Measurements from ENCODE around the gene ARSK.
A peak's percentile ranks its signal among the peaks of the same experiment; 100 is the strongest.

The ARSK gene, protein sequence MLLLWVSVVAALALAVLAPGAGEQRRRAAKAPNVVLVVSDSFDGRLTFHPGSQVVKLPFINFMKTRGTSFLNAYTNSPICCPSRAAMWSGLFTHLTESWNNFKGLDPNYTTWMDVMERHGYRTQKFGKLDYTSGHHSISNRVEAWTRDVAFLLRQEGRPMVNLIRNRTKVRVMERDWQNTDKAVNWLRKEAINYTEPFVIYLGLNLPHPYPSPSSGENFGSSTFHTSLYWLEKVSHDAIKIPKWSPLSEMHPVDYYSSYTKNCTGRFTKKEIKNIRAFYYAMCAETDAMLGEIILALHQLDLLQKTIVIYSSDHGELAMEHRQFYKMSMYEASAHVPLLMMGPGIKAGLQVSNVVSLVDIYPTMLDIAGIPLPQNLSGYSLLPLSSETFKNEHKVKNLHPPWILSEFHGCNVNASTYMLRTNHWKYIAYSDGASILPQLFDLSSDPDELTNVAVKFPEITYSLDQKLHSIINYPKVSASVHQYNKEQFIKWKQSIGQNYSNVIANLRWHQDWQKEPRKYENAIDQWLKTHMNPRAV

GRCh38 chr5:95554647-95555548 lies at the start of gene ARSK, which contains the start of gene SKIC3:
Gene ARSK, plus strand, starts transcription at chr5:95555101. Its CDS starts 178 bp downstream, at chr5:95555279.
Gene SKIC3, minus strand, starts transcription at chr5:95554977. Its CDS starts 7,827 bp downstream, at chr5:95547150.
- H3K4me3 Mint-ChIP-seq: peak within 1 kb of the TSS; percentile 88
- peak within 1 kb of the TSS; percentile 94 for H3K27ac Mint-ChIP-seq
- peaks cover 34% of the 10 kb centered on the region for H3K4me1 Mint-ChIP-seq (ENCODE audit: low read depth)
- H3K36me3 Mint-ChIP-seq (ENCODE audit: low read depth): peaks cover 8% of the 10 kb centered on the region
- peak; percentile 94 for DNase-seq (ENCODE audit: low spot score)
- no peaks in the 10 kb centered on the region for H3K9me3 Mint-ChIP-seq
- no peaks in the 10 kb centered on the region for H3K27me3 Mint-ChIP-seq (ENCODE audit: low read depth)

DNA sequence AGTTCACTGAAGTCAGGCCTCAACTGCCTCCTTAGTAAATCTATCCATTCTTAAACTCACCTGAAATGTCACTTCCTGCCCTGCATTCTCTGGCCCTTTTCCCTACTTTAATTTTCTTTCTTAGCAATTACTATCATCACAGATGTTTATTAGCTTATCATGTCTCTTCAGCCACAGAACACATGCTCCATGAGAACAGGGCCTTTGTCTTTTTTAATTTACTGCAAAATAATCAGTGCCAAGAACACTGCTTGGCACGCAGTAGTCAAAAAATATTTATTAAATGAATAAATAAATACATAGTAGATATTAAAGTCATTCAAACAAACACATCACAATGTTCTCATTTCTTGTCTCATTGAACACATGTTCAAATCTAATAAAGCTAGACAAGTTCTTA lies 46.4 kb upstream of the ARSK start:
- no peaks in the 10 kb centered on the region for H3K27me3 Mint-ChIP-seq (ENCODE audit: low read depth)
- H3K27ac Mint-ChIP-seq: no peak overlapping the region
- no peaks in the 10 kb centered on the region for H3K4me1 Mint-ChIP-seq (ENCODE audit: low read depth)
- no peaks in the 10 kb centered on the region for H3K9me3 Mint-ChIP-seq
- no peak for DNase-seq (ENCODE audit: low spot score)
- H3K36me3 Mint-ChIP-seq (ENCODE audit: low read depth): peaks cover 39% of the 10 kb centered on the region
- no peak overlapping the region for H3K4me3 Mint-ChIP-seq

- H3K27me3 Mint-ChIP-seq (ENCODE audit: low read depth): no peaks in the 10 kb centered on the region
- H3K36me3 Mint-ChIP-seq (ENCODE audit: low read depth): peaks cover 44% of the 10 kb centered on the region
- no peak overlapping the region for H3K27ac Mint-ChIP-seq
- DNase-seq (ENCODE audit: low spot score): no peak
- no peaks in the 10 kb centered on the region for H3K4me1 Mint-ChIP-seq (ENCODE audit: low read depth)
- H3K9me3 Mint-ChIP-seq: no peaks in the 10 kb centered on the region
- H3K4me3 Mint-ChIP-seq: no peak overlapping the region
Observed at GRCh38 chr5:95511606-95512005, 43.3 kb upstream of the ARSK start.

GRCh38 chr5:95518417-95518816 lies 36.5 kb upstream of the ARSK start:
- Mint-ChIP-seq H3K4me3 (no peak overlapping the region), H3K9me3 (no peaks in the 10 kb centered on the region), H3K27ac (no peak overlapping the region), H3K4me1 (ENCODE audit: low read depth) (no peaks in the 10 kb centered on the region), H3K36me3 (ENCODE audit: low read depth) (peaks cover 43% of the 10 kb centered on the region), H3K27me3 (ENCODE audit: low read depth) (no peaks in the 10 kb centered on the region)
- DNase-seq (ENCODE audit: low spot score): no peak

- no peaks in the 10 kb centered on the region for H3K4me1 Mint-ChIP-seq (ENCODE audit: low read depth)
- peaks cover 40% of the 10 kb centered on the region for H3K36me3 Mint-ChIP-seq (ENCODE audit: low read depth)
- DNase-seq (ENCODE audit: low spot score): no peak
- no peak overlapping the region for H3K4me3 Mint-ChIP-seq
- no peaks in the 10 kb centered on the region for H3K27me3 Mint-ChIP-seq (ENCODE audit: low read depth)
- no peak overlapping the region for H3K27ac Mint-ChIP-seq
- H3K9me3 Mint-ChIP-seq: no peaks in the 10 kb centered on the region
Observed at GRCh38 chr5:95519151-95519550, 35.8 kb upstream of the ARSK start.

GRCh38 chr5:95519681-95520080 lies 35.2 kb upstream of the ARSK start:
- no peak for DNase-seq (ENCODE audit: low spot score)
- no peak overlapping the region for H3K4me3 Mint-ChIP-seq
- H3K4me1 Mint-ChIP-seq (ENCODE audit: low read depth): no peaks in the 10 kb centered on the region
- no peaks in the 10 kb centered on the region for H3K9me3 Mint-ChIP-seq
- peaks cover 40% of the 10 kb centered on the region for H3K36me3 Mint-ChIP-seq (ENCODE audit: low read depth)
- no peak overlapping the region for H3K27ac Mint-ChIP-seq
- no peaks in the 10 kb centered on the region for H3K27me3 Mint-ChIP-seq (ENCODE audit: low read depth)

DNA sequence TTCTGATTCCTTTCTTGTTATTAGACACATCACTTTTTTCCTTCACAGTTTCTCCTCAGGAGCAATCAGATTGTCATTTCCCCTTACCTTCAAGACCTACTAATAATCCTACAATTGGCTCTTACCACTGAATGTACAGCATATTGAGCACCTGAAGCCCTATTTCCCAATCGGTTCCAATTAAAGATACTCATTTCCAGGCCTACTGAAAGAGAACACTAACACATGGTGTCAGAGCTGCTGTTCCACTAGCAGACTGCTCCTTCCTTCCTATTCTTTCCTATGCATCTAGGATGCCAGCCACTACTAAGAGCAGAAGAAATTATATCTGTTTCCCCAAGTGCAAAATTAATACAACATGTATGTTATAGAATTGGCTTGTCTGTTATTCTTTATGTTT lies 34.7 kb upstream of the ARSK start:
- no peaks in the 10 kb centered on the region for H3K27me3 Mint-ChIP-seq (ENCODE audit: low read depth)
- no peak for DNase-seq (ENCODE audit: low spot score)
- H3K9me3 Mint-ChIP-seq: no peaks in the 10 kb centered on the region
- H3K4me1 Mint-ChIP-seq (ENCODE audit: low read depth): no peaks in the 10 kb centered on the region
- no peak overlapping the region for H3K27ac Mint-ChIP-seq
- peaks cover 37% of the 10 kb centered on the region for H3K36me3 Mint-ChIP-seq (ENCODE audit: low read depth)
- no peak overlapping the region for H3K4me3 Mint-ChIP-seq

GRCh38 chr5:95524423-95524822 lies 30.5 kb upstream of the ARSK start:
- no peaks in the 10 kb centered on the region for H3K9me3 Mint-ChIP-seq
- DNase-seq (ENCODE audit: low spot score): no peak
- H3K36me3 Mint-ChIP-seq (ENCODE audit: low read depth): peaks cover 42% of the 10 kb centered on the region
- H3K27me3 Mint-ChIP-seq (ENCODE audit: low read depth): no peaks in the 10 kb centered on the region
- no peak overlapping the region for H3K27ac Mint-ChIP-seq
- H3K4me1 Mint-ChIP-seq (ENCODE audit: low read depth): peaks cover 11% of the 10 kb centered on the region
- H3K4me3 Mint-ChIP-seq: no peak overlapping the region

GRCh38 chr5:95526871-95527270 lies 28.0 kb upstream of the ARSK start:
- peaks cover 40% of the 10 kb centered on the region for H3K36me3 Mint-ChIP-seq (ENCODE audit: low read depth)
- DNase-seq (ENCODE audit: low spot score): no peak
- peaks cover 11% of the 10 kb centered on the region for H3K4me1 Mint-ChIP-seq (ENCODE audit: low read depth)
- H3K9me3 Mint-ChIP-seq: no peaks in the 10 kb centered on the region
- no peak overlapping the region for H3K4me3 Mint-ChIP-seq
- H3K27ac Mint-ChIP-seq: no peak overlapping the region
- H3K27me3 Mint-ChIP-seq (ENCODE audit: low read depth): no peaks in the 10 kb centered on the region

GRCh38 chr5:95528565-95528964 lies 26.3 kb upstream of the ARSK start:
- Mint-ChIP-seq H3K27ac (no peak overlapping the region), H3K36me3 (ENCODE audit: low read depth) (peaks cover 48% of the 10 kb centered on the region), H3K4me3 (no peak overlapping the region), H3K4me1 (ENCODE audit: low read depth) (peaks cover 13% of the 10 kb centered on the region), H3K27me3 (ENCODE audit: low read depth) (no peaks in the 10 kb centered on the region), H3K9me3 (no peaks in the 10 kb centered on the region)
- DNase-seq (ENCODE audit: low spot score): no peak

DNA sequence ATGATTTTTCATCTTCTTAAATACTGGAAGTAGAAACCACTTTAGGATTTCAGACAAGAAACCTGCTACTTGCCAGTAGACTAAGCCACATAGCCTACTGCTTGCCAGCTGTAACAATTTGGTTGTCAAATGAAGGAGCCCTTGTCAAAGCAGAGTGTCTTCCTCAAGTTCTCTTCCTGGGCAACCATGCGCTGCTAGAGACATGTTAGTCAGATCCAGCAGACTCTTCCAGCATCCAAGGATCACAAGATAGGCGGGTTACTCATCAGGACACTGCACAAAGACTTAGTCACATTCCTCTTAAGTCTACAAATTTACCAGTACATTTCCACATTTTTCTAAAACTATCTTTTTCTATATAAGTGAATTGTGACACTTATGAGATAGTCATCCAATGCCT lies 24.5 kb upstream of the ARSK start:
- peaks cover 20% of the 10 kb centered on the region for H3K4me1 Mint-ChIP-seq (ENCODE audit: low read depth)
- no peaks in the 10 kb centered on the region for H3K27me3 Mint-ChIP-seq (ENCODE audit: low read depth)
- H3K36me3 Mint-ChIP-seq (ENCODE audit: low read depth): peaks cover 60% of the 10 kb centered on the region
- no peaks in the 10 kb centered on the region for H3K9me3 Mint-ChIP-seq
- no peak for DNase-seq (ENCODE audit: low spot score)
- H3K4me3 Mint-ChIP-seq: no peak overlapping the region
- H3K27ac Mint-ChIP-seq: no peak overlapping the region

DNA sequence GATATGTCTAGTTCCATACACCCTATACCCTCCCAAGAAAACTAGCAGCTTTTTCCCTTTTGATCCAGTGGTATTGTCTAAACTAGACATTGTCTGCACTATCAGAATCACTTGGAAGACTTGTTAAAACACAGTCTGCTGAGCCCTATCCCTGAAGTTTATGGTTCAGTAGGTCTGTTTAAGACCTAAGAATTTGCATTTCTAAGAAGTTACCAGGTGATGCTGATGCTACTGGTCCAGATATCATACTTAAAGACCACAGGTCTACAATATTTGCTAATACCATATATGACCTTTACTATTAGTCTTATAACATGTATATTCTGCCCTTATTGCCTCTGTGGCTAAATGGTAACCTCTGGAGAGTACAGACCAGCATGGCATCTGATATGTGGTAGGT lies 23.4 kb upstream of the ARSK start:
- Mint-ChIP-seq H3K4me3 (no peak overlapping the region), H3K27ac (no peak overlapping the region), H3K9me3 (no peaks in the 10 kb centered on the region), H3K36me3 (ENCODE audit: low read depth) (peaks cover 62% of the 10 kb centered on the region), H3K27me3 (ENCODE audit: low read depth) (no peaks in the 10 kb centered on the region), H3K4me1 (ENCODE audit: low read depth) (peaks cover 17% of the 10 kb centered on the region)
- no peak for DNase-seq (ENCODE audit: low spot score)

DNA sequence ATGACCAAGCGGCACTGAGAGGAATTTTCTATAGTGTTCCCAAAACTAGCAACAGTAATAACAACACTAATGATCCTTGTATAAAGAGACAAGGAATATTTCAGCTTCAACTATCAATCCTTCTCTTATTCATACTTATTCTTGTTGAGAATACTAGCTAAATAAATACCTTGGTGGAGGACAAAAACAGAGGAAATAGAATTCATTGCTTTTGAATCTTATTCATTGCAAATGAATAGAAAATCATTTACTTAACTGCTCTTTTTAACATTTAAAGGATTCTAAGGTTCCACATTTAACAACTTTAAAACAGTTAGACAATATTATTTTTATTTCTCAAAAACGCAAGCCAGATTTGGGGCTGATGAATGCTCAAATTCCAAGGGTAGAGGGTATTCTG lies 22.5 kb upstream of the ARSK start:
- Mint-ChIP-seq H3K9me3 (no peaks in the 10 kb centered on the region), H3K4me3 (no peak overlapping the region), H3K27me3 (ENCODE audit: low read depth) (no peaks in the 10 kb centered on the region), H3K4me1 (ENCODE audit: low read depth) (peaks cover 17% of the 10 kb centered on the region), H3K36me3 (ENCODE audit: low read depth) (peaks cover 64% of the 10 kb centered on the region), H3K27ac (no peak overlapping the region)
- DNase-seq (ENCODE audit: low spot score): no peak

DNA sequence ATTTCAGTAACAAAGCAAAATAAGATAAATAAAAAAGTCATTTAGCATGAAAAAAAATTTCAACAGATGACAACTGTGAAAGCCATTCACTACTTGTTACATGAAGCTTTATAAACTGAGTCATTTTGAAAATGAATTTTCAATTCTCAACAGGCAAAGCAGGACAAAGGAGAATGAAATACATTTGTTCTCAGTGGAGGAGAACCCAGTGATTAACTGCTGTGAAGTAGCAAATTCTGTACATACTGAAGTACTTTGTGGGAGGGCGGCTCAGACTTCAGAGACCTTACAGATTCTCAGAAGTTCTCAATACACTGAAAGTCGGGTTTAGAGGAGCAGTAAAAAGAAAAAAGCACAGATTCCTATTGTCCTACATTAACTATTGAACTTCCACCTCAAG lies 21.8 kb upstream of the ARSK start:
- no peak for DNase-seq (ENCODE audit: low spot score)
- H3K9me3 Mint-ChIP-seq: no peaks in the 10 kb centered on the region
- peaks cover 58% of the 10 kb centered on the region for H3K36me3 Mint-ChIP-seq (ENCODE audit: low read depth)
- H3K27me3 Mint-ChIP-seq (ENCODE audit: low read depth): no peaks in the 10 kb centered on the region
- no peak overlapping the region for H3K27ac Mint-ChIP-seq
- H3K4me1 Mint-ChIP-seq (ENCODE audit: low read depth): peaks cover 15% of the 10 kb centered on the region
- no peak overlapping the region for H3K4me3 Mint-ChIP-seq
